Mesothelial cell of epicardium (in vitro differentiated cells): ENCODE results near the gene ADAMTS16. TPM values are rescaled to one million over a fixed set of nuclear protein-coding genes. Genes with fewer than 3 reads are reported as not detected.

Experiments used
- DNase-seq, 2 experiments: peaks; one replicate each; pipeline ENCODE4 v3.0.0; 2021; ENCODE audit warnings: low spot score in 2 of 2; ENCODE audit not compliant: unreplicated experiment in 2 of 2
- H3K27ac Mint-ChIP-seq: 2 replicates; pipeline ENCODE4 v1.8.0; 2021; ENCODE audit warnings: mixed read lengths
- H3K27me3 Mint-ChIP-seq: 2 replicates; pipeline ENCODE4 v1.8.0; 2021; ENCODE audit warnings: low read depth, mixed read lengths
- H3K36me3 Mint-ChIP-seq: 2 replicates; pipeline ENCODE4 v1.8.0; 2021; ENCODE audit warnings: mixed read lengths
- H3K4me1 Mint-ChIP-seq: 2 replicates; pipeline ENCODE4 v1.8.0; 2021; ENCODE audit warnings: mixed read lengths
- H3K4me3 Mint-ChIP-seq: 2 replicates; pipeline ENCODE4 v1.8.0; 2021; ENCODE audit warnings: mild to moderate bottlenecking, moderate library complexity, mixed read lengths
- H3K9me3 Mint-ChIP-seq: 2 replicates; pipeline ENCODE4 v1.8.0; 2021; ENCODE audit warnings: mixed read lengths
- CTCF ChIP-seq: fragments of 200-600 bp; sonication (generic); IDR thresholded peaks from one replicate; pipeline ENCODE4 v1.5.0; 2021; ENCODE audit warnings: antibody characterized with exemption; ENCODE audit not compliant: unreplicated experiment
- total RNA-seq: library from RNA; stranded (reverse); gene quantifications from 3 replicates; pipeline ENCODE4 v1.2.1, GENCODE V29; 2021

The ADAMTS16 gene
- total RNA-seq, 1 donor from 2014 or later: 24.3 TPM

DNA sequence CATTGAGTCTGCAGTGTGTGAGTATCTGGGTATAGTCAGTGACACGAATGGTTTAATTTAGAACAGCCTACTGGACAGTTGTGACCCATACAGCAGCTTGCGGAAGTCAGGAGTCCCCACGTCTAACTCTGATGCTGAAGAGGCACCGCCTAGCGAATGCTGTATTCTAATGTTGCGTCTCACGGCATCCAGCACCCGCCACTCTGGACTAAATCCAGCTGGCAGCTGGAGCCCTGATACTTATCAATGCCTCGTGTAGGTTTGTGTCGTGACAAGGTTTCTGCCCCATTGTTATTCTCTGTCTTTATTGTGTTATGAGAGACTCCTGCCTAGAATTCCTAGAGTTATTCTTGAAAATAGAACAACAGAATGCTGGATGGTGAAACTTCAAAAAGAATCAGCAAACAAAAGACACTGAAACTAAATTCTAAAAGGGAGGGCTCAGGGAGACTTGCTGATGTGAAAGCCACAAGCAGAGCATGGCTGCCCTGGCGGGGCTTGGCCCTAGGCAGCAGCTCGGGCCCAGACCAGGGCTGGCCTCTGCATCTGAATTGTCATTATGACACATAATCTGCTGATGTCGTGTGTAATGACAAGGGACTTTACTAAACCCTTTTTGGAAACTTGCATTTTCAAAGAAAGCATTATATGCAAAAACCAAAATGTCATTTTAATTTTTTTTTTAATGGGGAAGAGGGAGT is 158.9 kb downstream of the ADAMTS16 start:
- peaks cover 30% of the 10 kb centered on the region for H3K9me3 Mint-ChIP-seq
- no peak for TF ChIP-seq CTCF

GRCh38 chr5:5301176-5301575 is 161.0 kb downstream of the ADAMTS16 start:
- TF ChIP-seq CTCF: no peak
- Mint-ChIP-seq H3K9me3 (peaks cover 24% of the 10 kb centered on the region), H3K27me3 (no peaks in the 10 kb centered on the region), H3K27ac (no peak overlapping the region), H3K4me1 (peaks cover 31% of the 10 kb centered on the region), H3K4me3 (no peak overlapping the region), H3K36me3 (peaks cover 23% of the 10 kb centered on the region)
- no peak for DNase-seq

More for the DNA sequence above, 158.9 kb downstream of the ADAMTS16 start:
- DNase-seq: no peak
- H3K27ac Mint-ChIP-seq: peak overlapping the region; percentile 32
- no peaks in the 10 kb centered on the region for H3K27me3 Mint-ChIP-seq
- no peak overlapping the region for H3K4me3 Mint-ChIP-seq
- H3K4me1 Mint-ChIP-seq: peaks cover 28% of the 10 kb centered on the region
- peaks cover 30% of the 10 kb centered on the region for H3K36me3 Mint-ChIP-seq

DNA sequence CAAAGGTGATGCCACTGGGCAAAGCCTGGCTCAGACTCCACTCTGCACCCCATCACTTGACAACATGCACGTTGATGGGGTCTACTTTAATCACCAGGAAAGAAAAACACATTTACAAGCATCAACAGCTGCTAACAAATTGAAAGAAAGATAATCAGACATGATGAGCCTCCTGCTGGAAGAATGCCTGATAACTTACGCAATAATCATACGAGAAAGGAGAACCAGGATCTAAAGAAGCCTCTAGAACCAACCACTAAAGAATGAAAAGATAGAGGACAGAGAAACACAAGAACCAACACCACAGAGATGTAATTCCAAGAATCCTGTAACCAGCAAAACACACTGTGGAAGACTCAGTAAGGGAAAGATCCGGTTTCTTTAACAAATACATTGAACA is 162.1 kb downstream of the ADAMTS16 start:
- TF ChIP-seq CTCF: no peak
- Mint-ChIP-seq H3K27me3 (no peaks in the 10 kb centered on the region), H3K4me3 (no peak overlapping the region), H3K9me3 (peaks cover 24% of the 10 kb centered on the region), H3K4me1 (peaks cover 32% of the 10 kb centered on the region), H3K27ac (no peak overlapping the region), H3K36me3 (peaks cover 23% of the 10 kb centered on the region)
- no peak for DNase-seq

DNA sequence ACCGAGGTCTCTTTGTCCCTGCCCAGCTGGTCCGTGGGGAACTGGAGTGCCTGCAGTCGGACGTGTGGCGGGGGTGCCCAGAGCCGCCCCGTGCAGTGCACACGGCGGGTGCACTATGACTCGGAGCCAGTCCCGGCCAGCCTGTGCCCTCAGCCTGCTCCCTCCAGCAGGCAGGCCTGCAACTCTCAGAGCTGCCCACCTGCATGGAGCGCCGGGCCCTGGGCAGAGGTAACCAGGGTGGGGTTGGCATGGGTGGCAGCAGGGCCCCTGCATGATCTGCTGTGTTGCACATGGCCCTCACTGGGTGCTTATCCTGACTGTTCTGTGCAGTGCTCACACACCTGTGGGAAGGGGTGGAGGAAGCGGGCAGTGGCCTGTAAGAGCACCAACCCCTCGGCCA is 163.1 kb downstream of the ADAMTS16 start:
- no peak for TF ChIP-seq CTCF
- Mint-ChIP-seq H3K27ac (no peak overlapping the region), H3K4me3 (no peak overlapping the region), H3K4me1 (peaks cover 23% of the 10 kb centered on the region), H3K9me3 (peaks cover 24% of the 10 kb centered on the region), H3K36me3 (peaks cover 23% of the 10 kb centered on the region), H3K27me3 (no peaks in the 10 kb centered on the region)
- DNase-seq: no peak

DNA sequence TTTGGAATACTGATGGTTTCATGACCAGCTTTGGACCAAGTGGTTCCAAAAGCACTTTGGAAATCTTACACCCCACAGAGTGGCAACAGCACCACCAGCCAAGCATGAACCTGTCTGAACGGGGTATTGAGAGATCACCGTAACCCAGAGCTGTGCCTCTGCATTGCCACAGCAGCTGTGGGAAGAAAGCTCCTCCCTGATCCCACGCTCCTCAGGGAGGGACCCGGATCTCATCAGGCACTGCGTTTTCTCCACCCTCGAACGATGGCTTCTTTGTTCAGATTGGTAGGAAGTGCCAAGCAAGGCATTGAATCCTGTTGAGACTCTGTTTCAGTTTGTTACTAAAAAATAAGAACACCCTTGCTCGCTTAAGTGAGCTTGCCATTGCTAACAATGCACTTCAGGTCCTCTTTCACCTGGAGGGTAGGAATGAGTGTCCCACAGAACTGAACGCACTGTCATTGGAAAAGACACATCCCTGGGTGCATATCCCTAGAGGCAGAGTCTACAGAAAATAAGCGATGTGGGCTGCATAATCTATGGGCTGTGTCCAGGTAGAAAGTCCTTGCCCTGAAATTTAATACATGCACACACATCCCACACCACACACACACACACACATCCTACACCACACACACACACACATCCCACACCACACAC is 164.4 kb downstream of the ADAMTS16 start:
- DNase-seq: no peak
- H3K27me3 Mint-ChIP-seq: no peaks in the 10 kb centered on the region
- peaks cover 26% of the 10 kb centered on the region for H3K36me3 Mint-ChIP-seq
- H3K27ac Mint-ChIP-seq: peak overlapping the region; percentile 25
- H3K4me3 Mint-ChIP-seq: no peak overlapping the region
- no peak for TF ChIP-seq CTCF
- H3K9me3 Mint-ChIP-seq: peaks cover 24% of the 10 kb centered on the region
- H3K4me1 Mint-ChIP-seq: peaks cover 17% of the 10 kb centered on the region
